ENCODE measurements around the gene ZNF710. TPM values are rescaled to one million over a fixed set of nuclear protein-coding genes. Genes with fewer than 3 reads are reported as not detected.

ZNF710 gene
- polyA plus RNA-seq, 1 experiment = 2.2 TPM

DNA sequence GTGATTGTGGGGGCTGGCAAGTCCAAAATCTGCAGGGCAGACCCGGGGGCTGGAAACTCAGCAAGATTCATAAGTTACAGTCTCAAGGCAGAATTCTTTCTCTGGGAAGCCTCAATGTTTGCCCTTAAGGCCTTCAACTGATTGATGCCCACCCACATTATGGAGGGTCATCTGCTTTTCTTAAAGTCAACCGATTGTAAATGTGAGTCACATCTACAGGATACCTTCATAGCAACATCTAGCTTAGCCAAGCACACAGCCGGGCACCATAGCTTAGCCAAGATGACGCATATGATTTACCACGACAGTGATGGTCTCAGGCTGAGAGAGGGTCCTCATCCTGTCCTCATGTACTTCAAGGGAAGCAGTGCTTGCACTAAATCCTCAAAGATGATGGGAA, 57.7 kb downstream of the ZNF710 start:
- Histone ChIP-seq H3K27me3 (ENCODE audit: control insufficient read depth, insufficient read depth, low read length) (no peaks in the 10 kb centered on the region), H3K27ac (ENCODE audit: low read depth, low read length) (no peak overlapping the region), H3K9me3 (ENCODE audit: control insufficient read depth, insufficient read depth, low read length) (peaks cover 4% of the 10 kb centered on the region; the same call in 1 of the 2 replicates), H3K4me3 (ENCODE audit: low read depth, low read length) (no peak overlapping the region)
- no peak for DNase-seq (ENCODE audit: low read depth, low spot score)
- TF ChIP-seq, protein P1, sequence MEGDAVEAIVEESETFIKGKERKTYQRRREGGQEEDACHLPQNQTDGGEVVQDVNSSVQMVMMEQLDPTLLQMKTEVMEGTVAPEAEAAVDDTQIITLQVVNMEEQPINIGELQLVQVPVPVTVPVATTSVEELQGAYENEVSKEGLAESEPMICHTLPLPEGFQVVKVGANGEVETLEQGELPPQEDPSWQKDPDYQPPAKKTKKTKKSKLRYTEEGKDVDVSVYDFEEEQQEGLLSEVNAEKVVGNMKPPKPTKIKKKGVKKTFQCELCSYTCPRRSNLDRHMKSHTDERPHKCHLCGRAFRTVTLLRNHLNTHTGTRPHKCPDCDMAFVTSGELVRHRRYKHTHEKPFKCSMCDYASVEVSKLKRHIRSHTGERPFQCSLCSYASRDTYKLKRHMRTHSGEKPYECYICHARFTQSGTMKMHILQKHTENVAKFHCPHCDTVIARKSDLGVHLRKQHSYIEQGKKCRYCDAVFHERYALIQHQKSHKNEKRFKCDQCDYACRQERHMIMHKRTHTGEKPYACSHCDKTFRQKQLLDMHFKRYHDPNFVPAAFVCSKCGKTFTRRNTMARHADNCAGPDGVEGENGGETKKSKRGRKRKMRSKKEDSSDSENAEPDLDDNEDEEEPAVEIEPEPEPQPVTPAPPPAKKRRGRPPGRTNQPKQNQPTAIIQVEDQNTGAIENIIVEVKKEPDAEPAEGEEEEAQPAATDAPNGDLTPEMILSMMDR (IDR thresholded peaks at IDR 0.05; ENCODE audit: low read depth, low read length) = no peak
- POLR2A ChIA-PET = no interaction called here
- CTCF ChIA-PET = interaction anchor here (1.5 kb wide), 1 partner anchor 12 kb away, joined by 4 read pairs; no protein-coding TSS in a partner anchor

DNA sequence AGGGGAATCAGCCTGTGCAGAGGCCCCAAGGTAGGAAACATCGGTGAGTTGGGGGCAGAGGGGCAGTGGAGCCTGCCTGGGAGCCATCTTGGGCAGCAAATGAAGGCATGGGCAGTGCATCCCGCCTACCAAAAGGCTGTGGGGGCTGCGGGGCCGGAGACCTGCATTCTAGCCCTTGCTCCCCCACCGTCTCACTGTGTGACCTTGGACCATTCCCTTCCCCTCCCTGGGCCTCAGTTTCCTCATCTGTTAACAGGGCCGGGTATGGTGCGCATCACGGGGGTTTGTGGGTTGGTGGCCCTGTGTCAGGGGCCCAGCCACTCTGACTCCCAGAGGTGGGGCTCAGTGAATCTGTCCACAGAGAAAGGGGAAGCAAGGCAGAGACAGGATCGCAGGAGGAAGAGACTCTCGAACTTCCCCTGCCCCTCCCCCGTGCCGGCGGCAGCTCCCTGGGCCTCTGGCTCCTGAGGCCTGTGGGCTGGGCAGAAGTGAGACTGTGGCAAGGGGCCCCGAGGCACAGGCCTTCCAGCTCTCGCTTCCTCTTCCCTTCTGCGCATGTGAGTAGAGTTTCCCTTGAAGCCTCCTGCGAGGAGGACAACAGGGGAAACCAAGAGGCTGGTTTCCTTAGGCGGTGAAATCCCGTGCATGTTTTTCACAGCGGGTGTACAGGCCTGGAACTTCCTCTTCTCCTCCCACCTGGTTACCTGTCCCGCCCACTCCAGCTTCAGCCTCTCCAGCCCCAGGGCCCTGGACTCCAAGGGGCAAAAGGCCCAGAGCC, 58.3 kb downstream of the ZNF710 start:
- H3K27ac ChIP-seq (ENCODE audit: low read depth, low read length) = no peak overlapping the region
- DNase-seq (ENCODE audit: low read depth, low spot score) = no peak
- ChIA-PET CTCF (no interaction called here), POLR2A (no interaction called here)
- TF ChIP-seq, protein P1 (IDR thresholded peaks at IDR 0.05; ENCODE audit: low read depth, low read length) = no peak
- H3K9me3 ChIP-seq (ENCODE audit: control insufficient read depth, insufficient read depth, low read length) = peaks cover 4% of the 10 kb centered on the region; the same call in 1 of the 2 replicates
- no peaks in the 10 kb centered on the region for H3K27me3 ChIP-seq (ENCODE audit: control insufficient read depth, insufficient read depth, low read length)
- H3K4me3 ChIP-seq (ENCODE audit: low read depth, low read length) = no peak overlapping the region

DNA sequence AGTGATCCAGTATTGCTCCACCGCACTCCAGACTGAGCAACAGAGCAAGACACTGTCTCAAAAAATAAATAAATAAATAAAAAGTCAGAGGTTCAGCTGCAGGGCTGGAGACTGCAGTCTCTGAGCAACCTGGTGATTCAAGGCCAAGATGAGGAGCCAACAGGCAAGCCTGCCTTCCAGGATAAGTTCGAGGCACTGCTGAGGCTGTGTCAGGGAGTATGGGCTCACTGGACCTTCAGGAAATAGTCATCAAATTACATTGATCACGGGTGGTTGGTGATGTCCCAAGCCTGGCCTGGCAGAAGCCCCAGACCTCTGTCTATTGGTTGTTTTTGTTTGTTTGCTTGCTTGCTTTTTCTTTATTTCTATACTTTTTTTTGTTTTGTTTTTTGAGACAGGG, 59.7 kb downstream of the ZNF710 start:
- Histone ChIP-seq H3K9me3 (ENCODE audit: control insufficient read depth, insufficient read depth, low read length) (peaks cover 4% of the 10 kb centered on the region; the same call in 1 of the 2 replicates), H3K4me3 (ENCODE audit: low read depth, low read length) (no peak overlapping the region), H3K27me3 (ENCODE audit: control insufficient read depth, insufficient read depth, low read length) (no peaks in the 10 kb centered on the region), H3K27ac (ENCODE audit: low read depth, low read length) (no peak overlapping the region)
- ChIA-PET POLR2A (no interaction called here), CTCF (no interaction called here)
- TF ChIP-seq, protein P1 (IDR thresholded peaks at IDR 0.05; ENCODE audit: low read depth, low read length) = no peak
- no peak for DNase-seq (ENCODE audit: low read depth, low spot score)

DNA sequence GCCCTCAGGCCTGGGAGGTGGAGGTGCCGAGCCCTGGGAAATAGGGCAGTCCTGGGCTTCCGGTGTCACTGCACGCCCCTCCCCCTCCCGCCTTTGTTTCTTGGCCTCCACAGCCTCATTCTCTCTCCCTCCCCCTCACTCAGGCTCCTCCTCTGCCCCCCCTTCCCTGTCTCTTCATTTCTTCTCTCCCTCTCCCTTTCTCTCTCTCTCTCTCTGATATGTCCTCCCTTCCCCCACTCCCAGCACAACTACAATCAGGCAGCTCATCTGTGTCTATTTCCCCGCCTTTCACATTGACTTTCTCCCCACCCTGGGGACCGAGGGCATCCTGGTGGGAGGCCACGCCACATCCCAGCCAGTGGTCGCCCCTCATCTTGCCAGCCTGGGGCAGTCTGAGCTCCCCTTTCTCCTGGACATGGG, 60.9 kb downstream of the ZNF710 start:
- no peak overlapping the region for H3K27ac ChIP-seq (ENCODE audit: low read depth, low read length)
- peaks cover 4% of the 10 kb centered on the region; the same call in 1 of the 2 replicates for H3K9me3 ChIP-seq (ENCODE audit: control insufficient read depth, insufficient read depth, low read length)
- ChIA-PET CTCF (interaction anchor here (0.6 kb wide), 1 partner anchor 775 kb away, joined by 4 read pairs; no protein-coding TSS in a partner anchor), POLR2A (no interaction called here)
- TF ChIP-seq, protein P1 (IDR thresholded peaks at IDR 0.05; ENCODE audit: low read depth, low read length) = no peak
- no peaks in the 10 kb centered on the region for H3K27me3 ChIP-seq (ENCODE audit: control insufficient read depth, insufficient read depth, low read length)
- H3K4me3 ChIP-seq (ENCODE audit: low read depth, low read length) = no peak overlapping the region
- no peak for DNase-seq (ENCODE audit: low read depth, low spot score)

DNA sequence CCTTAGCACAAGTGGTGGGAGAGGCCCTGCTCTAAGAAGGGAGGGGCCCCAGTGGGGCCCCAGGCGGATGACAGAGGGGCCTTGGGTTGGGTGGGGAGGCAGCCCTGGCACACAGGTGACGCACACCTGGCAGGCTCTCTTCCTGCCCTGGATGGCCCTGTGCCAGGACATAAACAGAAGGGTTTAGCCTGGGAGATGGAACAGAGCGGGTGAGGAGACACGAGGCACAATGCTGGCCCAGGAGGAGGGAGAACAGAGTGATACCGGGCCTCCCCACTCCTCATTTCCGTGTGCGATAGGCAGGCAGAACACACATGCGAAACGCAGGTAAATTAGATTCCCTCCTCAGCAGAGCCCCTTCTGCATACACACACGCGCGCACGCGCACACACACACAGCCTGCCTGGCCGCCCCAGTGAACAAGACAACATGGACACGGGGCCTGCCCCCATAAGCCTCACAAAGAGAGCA, 61.4 kb downstream of the ZNF710 start:
- Histone ChIP-seq H3K27ac (ENCODE audit: low read depth, low read length) (no peak overlapping the region), H3K27me3 (ENCODE audit: control insufficient read depth, insufficient read depth, low read length) (no peaks in the 10 kb centered on the region), H3K4me3 (ENCODE audit: low read depth, low read length) (no peak overlapping the region), H3K9me3 (ENCODE audit: control insufficient read depth, insufficient read depth, low read length) (peaks cover 4% of the 10 kb centered on the region; the same call in 1 of the 2 replicates)
- DNase-seq (ENCODE audit: low read depth, low spot score) = no peak
- CTCF ChIA-PET = interaction anchor here (0.6 kb wide), 1 partner anchor 776 kb away, joined by 4 read pairs; no protein-coding TSS in a partner anchor
- TF ChIP-seq, protein P1 (IDR thresholded peaks at IDR 0.05; ENCODE audit: low read depth, low read length) = no peak
- POLR2A ChIA-PET = no interaction called here
